HG03025 (cell line): Measurements from ENCODE around the gene PPIB.
"Not testable (repeated sequence)": the region's sequence is repeated elsewhere in the genome, so short reads cannot be mapped to it uniquely, and the experiment has no call there.

Experiments used
- ATAC-seq: cut with Tn5 transposase; IDR thresholded peaks from one replicate; pipeline ENCODE4 v1.9.1; 2021; ENCODE audit warnings: mild to moderate bottlenecking, moderate library complexity; ENCODE audit not compliant: unreplicated experiment, low FRiP score

PPIB gene

GRCh38 chr15:64143276-64143675, 19.5 kb downstream of the PPIB start:
- ATAC-seq = no peak

- ATAC-seq = no peak
These were observed 20.9 kb downstream of the PPIB start for GRCh38 chr15:64141798-64142512.

- no peak for ATAC-seq
These were observed 24.4 kb downstream of the PPIB start for GRCh38 chr15:64138331-64138941.

GRCh38 chr15:64137226-64137833, 25.5 kb downstream of the PPIB start:
- no peak for ATAC-seq

GRCh38 chr15:64136347-64136746, 26.5 kb downstream of the PPIB start:
- ATAC-seq = no peak

GRCh38 chr15:64134345-64134829, 28.4 kb downstream of the PPIB start:
- ATAC-seq = no peak

- ATAC-seq = no peak
These were observed 29.0 kb downstream of the PPIB start for GRCh38 chr15:64133623-64134344.

GRCh38 chr15:64132217-64132616, 30.6 kb downstream of the PPIB start:
- ATAC-seq = no peak

- ATAC-seq = no peak
These were observed 31.3 kb downstream of the PPIB start for GRCh38 chr15:64131547-64131946.

- ATAC-seq = no peak
These were observed 32.7 kb downstream of the PPIB start for GRCh38 chr15:64130159-64130558.

- no peak for ATAC-seq
These were observed 35.1 kb downstream of the PPIB start for GRCh38 chr15:64127521-64128270.

- no peak for ATAC-seq
These were observed 36.8 kb downstream of the PPIB start for GRCh38 chr15:64125978-64126377.

GRCh38 chr15:64122936-64123351, 39.9 kb downstream of the PPIB start:
- no peak for ATAC-seq

GRCh38 chr15:64122444-64122843, 40.4 kb downstream of the PPIB start:
- no peak for ATAC-seq

GRCh38 chr15:64121614-64122013, 41.2 kb downstream of the PPIB start:
- ATAC-seq = no peak

- not testable (repeated sequence) for ATAC-seq
These were observed 42.5 kb downstream of the PPIB start for GRCh38 chr15:64120322-64120721.

GRCh38 chr15:64117759-64118487, 44.9 kb downstream of the PPIB start:
- ATAC-seq = no peak

GRCh38 chr15:64112904-64113303, 49.9 kb downstream of the PPIB start:
- ATAC-seq = no peak

GRCh38 chr15:64112073-64112772, 50.6 kb downstream of the PPIB start:
- ATAC-seq = no peak
